HG03066 (cell line): Measurements from ENCODE around the gene DISP2.
A peak's percentile ranks its signal among the peaks of the same experiment; 100 is the strongest.

Experiments used
- ATAC-seq: cut with Tn5 transposase; IDR thresholded peaks from one replicate; pipeline ENCODE4 v1.9.1; 2021; ENCODE audit warnings: low read depth; ENCODE audit not compliant: unreplicated experiment

Gene DISP2

GRCh38 chr15:40357723-40358470, at the start of gene DISP2:
Gene DISP2 (plus strand): TSS chr15:40358219. CDS start chr15:40358322, 103 bp downstream.
- peak; percentile 69 for ATAC-seq

- ATAC-seq = no peak
Observed at GRCh38 chr15:40309344-40309862, 48.6 kb upstream of the DISP2 start.

GRCh38 chr15:40310001-40310959, 47.7 kb upstream of the DISP2 start:
- no peak for ATAC-seq

- no peak for ATAC-seq
Observed at GRCh38 chr15:40310993-40311392, 47.0 kb upstream of the DISP2 start.

- no peak for ATAC-seq
Observed at GRCh38 chr15:40312370-40313158, 45.5 kb upstream of the DISP2 start.

- ATAC-seq = no peak
Observed at GRCh38 chr15:40313531-40314398, 44.3 kb upstream of the DISP2 start.

GRCh38 chr15:40314723-40315276, 43.2 kb upstream of the DISP2 start:
- no peak for ATAC-seq

GRCh38 chr15:40316931-40317330, 41.1 kb upstream of the DISP2 start:
- ATAC-seq = no peak

GRCh38 chr15:40317580-40317979, 40.4 kb upstream of the DISP2 start:
- ATAC-seq = no peak

GRCh38 chr15:40320409-40320808, 37.6 kb upstream of the DISP2 start:
- no peak for ATAC-seq

- ATAC-seq = no peak
Observed at GRCh38 chr15:40320931-40321371, 37.1 kb upstream of the DISP2 start.

GRCh38 chr15:40322531-40323238, 35.3 kb upstream of the DISP2 start:
- ATAC-seq = no peak

- peak; percentile 78 for ATAC-seq
Observed at GRCh38 chr15:40323239-40323952, 34.6 kb upstream of the DISP2 start, which contains the start of gene INAFM2. Gene INAFM2 (plus strand): TSS chr15:40323692. CDS start chr15:40324056, 364 bp downstream.

GRCh38 chr15:40323953-40324937, 33.8 kb upstream of the DISP2 start:
- peak; percentile 8 for ATAC-seq

- ATAC-seq = no peak
Observed at GRCh38 chr15:40325188-40325587, 32.8 kb upstream of the DISP2 start.

GRCh38 chr15:40325700-40326099, 32.3 kb upstream of the DISP2 start:
- no peak for ATAC-seq

- no peak for ATAC-seq
Observed at GRCh38 chr15:40327457-40327856, 30.6 kb upstream of the DISP2 start.
